HepG2 (cell line): ENCODE results near the gene ANKRD35. TPM values are rescaled to one million over a fixed set of nuclear protein-coding genes. Genes with fewer than 3 reads are reported as not detected.
A peak's percentile ranks its signal among the peaks of the same experiment; 100 is the strongest.

Experiments used
- CENPT ChIP-seq: sonication (generic); formaldehyde crosslinking; IDR thresholded peaks from 2 replicates; pipeline ENCODE4 v1.8.0; 2022; ENCODE audit warnings: low read depth, mild to moderate bottlenecking, moderate library complexity, missing genetic modification reagents
- DNMT1 ChIP-seq: sonication (generic); formaldehyde crosslinking; IDR thresholded peaks from 2 replicates; pipeline ENCODE4 v1.5.1; 2020; ENCODE audit warnings: mild to moderate bottlenecking, missing genetic modification reagents
- FLYWCH1 ChIP-seq: sonication (generic); formaldehyde crosslinking; IDR thresholded peaks from 2 replicates; pipeline ENCODE4 v1.8.1; 2023; ENCODE audit warnings: mild to moderate bottlenecking, missing genetic modification reagents
- HNF4G ChIP-seq, 2 experiments: sonication (generic) in 1 of 2; formaldehyde crosslinking in 1 of 2; IDR thresholded peaks; 2 replicates each; pipeline versions ENCODE4 v1.4.0 to v1.6.1; 2011 to 2020; ENCODE audit warnings: borderline replicate concordance in 2 of 2, low read depth in 2 of 2, mild to moderate bottlenecking in 2 of 2, low read length in 1 of 2, missing genetic modification reagents in 1 of 2, moderate library complexity in 1 of 2
- HOXA7 ChIP-seq: sonication (generic); formaldehyde crosslinking; IDR thresholded peaks from 2 replicates; pipeline ENCODE4 v1.8.1; 2022; ENCODE audit warnings: mild to moderate bottlenecking, missing genetic modification reagents, moderate library complexity
- KDM3A ChIP-seq: IDR thresholded peaks from 2 replicates; pipeline ENCODE4 v1.6.1; 2018; ENCODE audit warnings: low read depth, missing compliant biosample characterization
- NR2F6 ChIP-seq, 2 experiments: IDR thresholded peaks; 2 replicates each; pipeline ENCODE4 v1.6.1; 2016; ENCODE audit warnings: antibody characterized with exemption in 1 of 2, mild to moderate bottlenecking in 1 of 2
- POLR2AphosphoS5 ChIP-seq: IDR thresholded peaks from 2 replicates; pipeline ENCODE4 v1.6.1; 2012; ENCODE audit warnings: low read depth, low read length
- YY1 ChIP-seq: IDR thresholded peaks from 2 replicates; pipeline ENCODE4 v1.6.1; 2011; ENCODE audit warnings: low read length, low read depth, moderate library complexity, mild to moderate bottlenecking; ENCODE audit not compliant: insufficient read depth, insufficient replicate concordance
- ZNF263 ChIP-seq: sonication (generic); formaldehyde crosslinking; IDR thresholded peaks from 2 replicates; pipeline ENCODE4 v1.4.0; 2020; ENCODE audit warnings: missing genetic modification reagents
- ZNF430 ChIP-seq: sonication (generic); formaldehyde crosslinking; IDR thresholded peaks from 2 replicates; pipeline ENCODE4 v1.9.0; 2021; ENCODE audit warnings: mild to moderate bottlenecking, missing genetic modification reagents
- polyA plus RNA-seq, 8 experiments: library from polyadenylated mRNA; depleted of rRNA in 3 of 8; stranded (reverse) in 7 of 8; unstranded in 1 of 8; fragments of >200 nt; fragmentation: Illumina TruSeq in 4 of 8; extraction: Trizol in 4 of 8; gene quantifications; 2 replicates each; pipeline versions ENCODE4 v1.2.1 to v1.2.3, GENCODE V29; 2011 to 2016; ENCODE audit warnings: low read depth in 4 of 8, missing spikeins in 1 of 8, mixed read lengths in 1 of 8; ENCODE audit not compliant: insufficient read depth in 1 of 8
- total RNA-seq, 5 experiments: library from RNA; depleted of rRNA; stranded (reverse); fragments of >200 nt; fragmentation: Illumina TruSeq; extraction: Trizol; gene quantifications; 2 replicates each; pipeline ENCODE4 v1.2.3, GENCODE V29; 2016; ENCODE audit warnings: low read depth in 1 of 5
- TF ChIP-seq, protein P1 (sequence below): sonication (generic); formaldehyde crosslinking; IDR thresholded peaks from 2 replicates; pipeline ENCODE4 v1.4.0; 2020; ENCODE audit warnings: missing genetic modification reagents
- TF ChIP-seq, protein P2 (sequence below): sonication (generic); formaldehyde crosslinking; IDR thresholded peaks from 2 replicates; pipeline ENCODE4 v1.5.1; 2020; ENCODE audit warnings: mild to moderate bottlenecking, missing genetic modification reagents, borderline replicate concordance
- TF ChIP-seq, protein P3 (sequence below): sonication (generic); formaldehyde crosslinking; IDR thresholded peaks from 2 replicates; pipeline ENCODE4 v1.9.0; 2022; ENCODE audit warnings: missing genetic modification reagents, mild to moderate bottlenecking, borderline replicate concordance
- TF ChIP-seq, protein P4 (sequence below): sonication (generic); formaldehyde crosslinking; IDR thresholded peaks from 2 replicates; pipeline ENCODE4 v1.5.1; 2020; ENCODE audit warnings: mild to moderate bottlenecking, missing genetic modification reagents

The ANKRD35 gene
- total and polyA plus RNA-seq, 2 of the 13 experiments (the other 11 are each of a cell fraction or from before 2014, with no cell fraction given) = 0.02 TPM; not detected in 1

DNA sequence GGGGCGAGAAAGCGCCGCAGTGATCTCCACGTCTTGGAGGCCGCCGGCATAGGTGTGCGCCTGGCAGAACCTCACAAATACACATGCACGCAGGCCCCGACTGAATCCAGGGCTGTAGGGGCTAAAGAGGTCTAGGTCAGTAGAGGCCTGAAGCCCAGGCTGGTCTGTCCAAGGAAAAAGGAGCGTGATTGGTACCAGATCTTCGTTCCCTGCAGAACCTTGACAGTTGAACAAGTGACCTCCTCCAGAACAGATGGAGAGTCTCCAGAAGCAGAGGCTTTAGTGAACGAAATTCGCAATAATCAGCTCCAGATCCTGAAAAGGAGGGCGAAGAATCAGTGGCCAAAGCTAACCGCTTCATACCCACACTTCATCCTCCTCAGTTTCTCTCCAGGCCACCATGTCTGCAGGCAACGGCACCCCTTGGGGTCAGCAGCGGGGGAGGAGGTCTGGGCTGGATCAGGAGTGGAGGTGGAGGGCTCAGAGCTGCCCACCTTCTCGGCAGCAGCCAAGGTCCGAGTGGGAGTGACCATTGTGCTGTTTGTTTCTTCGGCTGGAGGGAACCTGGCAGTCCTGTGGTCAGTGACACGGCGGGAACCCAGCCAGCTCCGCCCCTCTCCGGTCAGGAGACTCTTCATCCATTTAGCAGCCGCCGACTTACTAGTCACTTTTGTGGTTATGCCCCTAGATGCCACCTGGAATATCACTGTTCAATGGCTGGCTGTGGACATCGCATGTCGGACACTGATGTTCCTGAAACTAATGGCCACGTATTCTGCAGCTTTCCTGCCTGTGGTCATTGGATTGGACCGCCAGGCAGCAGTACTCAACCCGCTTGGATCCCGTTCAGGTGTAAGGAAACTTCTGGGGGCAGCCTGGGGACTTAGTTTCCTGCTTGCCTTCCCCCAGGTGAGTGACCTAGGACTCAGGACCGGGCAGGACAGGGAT, 33.6 kb upstream of the ANKRD35 start (continued):
- TF ChIP-seq, protein P1, sequence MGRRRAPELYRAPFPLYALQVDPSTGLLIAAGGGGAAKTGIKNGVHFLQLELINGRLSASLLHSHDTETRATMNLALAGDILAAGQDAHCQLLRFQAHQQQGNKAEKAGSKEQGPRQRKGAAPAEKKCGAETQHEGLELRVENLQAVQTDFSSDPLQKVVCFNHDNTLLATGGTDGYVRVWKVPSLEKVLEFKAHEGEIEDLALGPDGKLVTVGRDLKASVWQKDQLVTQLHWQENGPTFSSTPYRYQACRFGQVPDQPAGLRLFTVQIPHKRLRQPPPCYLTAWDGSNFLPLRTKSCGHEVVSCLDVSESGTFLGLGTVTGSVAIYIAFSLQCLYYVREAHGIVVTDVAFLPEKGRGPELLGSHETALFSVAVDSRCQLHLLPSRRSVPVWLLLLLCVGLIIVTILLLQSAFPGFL (CRISPR knock-in tag) = no peak
- no peak for TF ChIP-seq ZNF263 (CRISPR knock-in tag)
- TF ChIP-seq NR2F6 (IDR thresholded peaks at IDR 0.05) = no peak
- peak; percentile 6; the same call in 1 of the 2 replicates for TF ChIP-seq NR2F6 (CRISPR knock-in tag; IDR thresholded peaks at IDR 0.05)
- TF ChIP-seq, protein P2, sequence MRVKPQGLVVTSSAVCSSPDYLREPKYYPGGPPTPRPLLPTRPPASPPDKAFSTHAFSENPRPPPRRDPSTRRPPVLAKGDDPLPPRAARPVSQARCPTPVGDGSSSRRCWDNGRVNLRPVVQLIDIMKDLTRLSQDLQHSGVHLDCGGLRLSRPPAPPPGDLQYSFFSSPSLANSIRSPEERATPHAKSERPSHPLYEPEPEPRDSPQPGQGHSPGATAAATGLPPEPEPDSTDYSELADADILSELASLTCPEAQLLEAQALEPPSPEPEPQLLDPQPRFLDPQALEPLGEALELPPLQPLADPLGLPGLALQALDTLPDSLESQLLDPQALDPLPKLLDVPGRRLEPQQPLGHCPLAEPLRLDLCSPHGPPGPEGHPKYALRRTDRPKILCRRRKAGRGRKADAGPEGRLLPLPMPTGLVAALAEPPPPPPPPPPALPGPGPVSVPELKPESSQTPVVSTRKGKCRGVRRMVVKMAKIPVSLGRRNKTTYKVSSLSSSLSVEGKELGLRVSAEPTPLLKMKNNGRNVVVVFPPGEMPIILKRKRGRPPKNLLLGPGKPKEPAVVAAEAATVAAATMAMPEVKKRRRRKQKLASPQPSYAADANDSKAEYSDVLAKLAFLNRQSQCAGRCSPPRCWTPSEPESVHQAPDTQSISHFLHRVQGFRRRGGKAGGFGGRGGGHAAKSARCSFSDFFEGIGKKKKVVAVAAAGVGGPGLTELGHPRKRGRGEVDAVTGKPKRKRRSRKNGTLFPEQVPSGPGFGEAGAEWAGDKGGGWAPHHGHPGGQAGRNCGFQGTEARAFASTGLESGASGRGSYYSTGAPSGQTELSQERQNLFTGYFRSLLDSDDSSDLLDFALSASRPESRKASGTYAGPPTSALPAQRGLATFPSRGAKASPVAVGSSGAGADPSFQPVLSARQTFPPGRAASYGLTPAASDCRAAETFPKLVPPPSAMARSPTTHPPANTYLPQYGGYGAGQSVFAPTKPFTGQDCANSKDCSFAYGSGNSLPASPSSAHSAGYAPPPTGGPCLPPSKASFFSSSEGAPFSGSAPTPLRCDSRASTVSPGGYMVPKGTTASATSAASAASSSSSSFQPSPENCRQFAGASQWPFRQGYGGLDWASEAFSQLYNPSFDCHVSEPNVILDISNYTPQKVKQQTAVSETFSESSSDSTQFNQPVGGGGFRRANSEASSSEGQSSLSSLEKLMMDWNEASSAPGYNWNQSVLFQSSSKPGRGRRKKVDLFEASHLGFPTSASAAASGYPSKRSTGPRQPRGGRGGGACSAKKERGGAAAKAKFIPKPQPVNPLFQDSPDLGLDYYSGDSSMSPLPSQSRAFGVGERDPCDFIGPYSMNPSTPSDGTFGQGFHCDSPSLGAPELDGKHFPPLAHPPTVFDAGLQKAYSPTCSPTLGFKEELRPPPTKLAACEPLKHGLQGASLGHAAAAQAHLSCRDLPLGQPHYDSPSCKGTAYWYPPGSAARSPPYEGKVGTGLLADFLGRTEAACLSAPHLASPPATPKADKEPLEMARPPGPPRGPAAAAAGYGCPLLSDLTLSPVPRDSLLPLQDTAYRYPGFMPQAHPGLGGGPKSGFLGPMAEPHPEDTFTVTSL (CRISPR knock-in tag) = no peak
- TF ChIP-seq YY1 = peak; percentile 16
- TF ChIP-seq HOXA7 = no peak
- TF ChIP-seq CENPT (CRISPR knock-in tag) = 0 out of 2 replicates have a peak, but pooled peaks have one; percentile 56
- no peak for TF ChIP-seq FLYWCH1 (CRISPR knock-in tag)
- TF ChIP-seq DNMT1 (CRISPR knock-in tag) = peak; percentile 59; the same call in 1 of the 2 replicates
- TF ChIP-seq POLR2AphosphoS5 = 0 out of 2 replicates have a peak, but pooled peaks have one; percentile 22
- TF ChIP-seq ZNF430 (CRISPR knock-in tag) = peak; percentile 64; the same call in 1 of the 2 replicates
- TF ChIP-seq, protein P3, sequence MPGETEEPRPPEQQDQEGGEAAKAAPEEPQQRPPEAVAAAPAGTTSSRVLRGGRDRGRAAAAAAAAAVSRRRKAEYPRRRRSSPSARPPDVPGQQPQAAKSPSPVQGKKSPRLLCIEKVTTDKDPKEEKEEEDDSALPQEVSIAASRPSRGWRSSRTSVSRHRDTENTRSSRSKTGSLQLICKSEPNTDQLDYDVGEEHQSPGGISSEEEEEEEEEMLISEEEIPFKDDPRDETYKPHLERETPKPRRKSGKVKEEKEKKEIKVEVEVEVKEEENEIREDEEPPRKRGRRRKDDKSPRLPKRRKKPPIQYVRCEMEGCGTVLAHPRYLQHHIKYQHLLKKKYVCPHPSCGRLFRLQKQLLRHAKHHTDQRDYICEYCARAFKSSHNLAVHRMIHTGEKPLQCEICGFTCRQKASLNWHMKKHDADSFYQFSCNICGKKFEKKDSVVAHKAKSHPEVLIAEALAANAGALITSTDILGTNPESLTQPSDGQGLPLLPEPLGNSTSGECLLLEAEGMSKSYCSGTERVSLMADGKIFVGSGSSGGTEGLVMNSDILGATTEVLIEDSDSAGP (CRISPR knock-in tag) = peak; percentile 76; the same call in 1 of the 2 replicates
- no peak for TF ChIP-seq HNF4G (IDR thresholded peaks at IDR 0.05; ENCODE audit: borderline replicate concordance, low read depth, low read length)
- TF ChIP-seq HNF4G (CRISPR knock-in tag; IDR thresholded peaks at IDR 0.05; ENCODE audit: borderline replicate concordance, low read depth) = no peak
- TF ChIP-seq KDM3A (CRISPR knock-in tag) = 0 out of 2 replicates have a peak, but pooled peaks have one; percentile 18
- TF ChIP-seq, protein P4, sequence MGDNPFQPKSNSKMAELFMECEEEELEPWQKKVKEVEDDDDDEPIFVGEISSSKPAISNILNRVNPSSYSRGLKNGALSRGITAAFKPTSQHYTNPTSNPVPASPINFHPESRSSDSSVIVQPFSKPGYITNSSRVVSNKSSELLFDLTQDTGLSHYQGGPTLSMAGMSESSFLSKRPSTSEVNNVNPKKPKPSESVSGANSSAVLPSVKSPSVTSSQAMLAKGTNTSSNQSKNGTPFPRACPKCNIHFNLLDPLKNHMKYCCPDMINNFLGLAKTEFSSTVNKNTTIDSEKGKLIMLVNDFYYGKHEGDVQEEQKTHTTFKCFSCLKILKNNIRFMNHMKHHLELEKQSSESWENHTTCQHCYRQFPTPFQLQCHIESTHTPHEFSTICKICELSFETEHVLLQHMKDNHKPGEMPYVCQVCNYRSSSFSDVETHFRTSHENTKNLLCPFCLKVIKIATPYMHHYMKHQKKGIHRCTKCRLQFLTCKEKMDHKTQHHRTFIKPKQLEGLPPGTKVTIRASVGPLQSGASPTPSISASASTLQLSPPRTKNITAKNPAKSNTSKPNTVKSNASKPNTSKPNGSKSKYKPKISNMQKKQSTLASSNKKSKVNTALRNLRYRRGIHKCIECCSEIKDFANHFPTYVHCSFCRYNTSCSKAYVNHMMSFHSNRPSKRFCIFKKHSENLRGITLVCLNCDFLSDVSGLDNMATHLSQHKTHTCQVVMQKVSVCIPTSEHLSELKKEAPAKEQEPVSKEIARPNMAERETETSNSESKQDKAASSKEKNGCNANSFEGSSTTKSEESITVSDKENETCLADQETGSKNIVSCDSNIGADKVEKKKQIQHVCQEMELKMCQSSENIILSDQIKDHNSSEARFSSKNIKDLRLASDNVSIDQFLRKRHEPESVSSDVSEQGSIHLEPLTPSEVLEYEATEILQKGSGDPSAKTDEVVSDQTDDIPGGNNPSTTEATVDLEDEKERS = 0 out of 2 replicates have a peak, but pooled peaks have one; percentile 36
